ENCODE measurements around the gene UBE2F. TPM values are rescaled to one million over a fixed set of nuclear protein-coding genes. Genes with fewer than 3 reads are reported as not detected.

UBE2F gene
- polyA plus RNA-seq, 2 of the 4 experiments (the other 2 are of a cell fraction): 49.7 to 81.1 TPM

GRCh38 chr2:238087211-238087610, 120.4 kb downstream of the UBE2F start:
- no peak for TF ChIP-seq JUN (IDR thresholded peaks at IDR 0.05)
- TF ChIP-seq NPAS2 (CRISPR knock-in tag; IDR thresholded peaks at IDR 0.05; ENCODE audit: borderline replicate concordance): no peak
- no peak for TF ChIP-seq ZNF302 (CRISPR knock-in tag; IDR thresholded peaks at IDR 0.05)
- no peak for TF ChIP-seq MAX (IDR thresholded peaks at IDR 0.05)
- H3K4me2 ChIP-seq: no peak overlapping the region
- ChIA-PET CTCF (interaction anchor here (1.2 kb wide), 1 partner anchor 23 kb away, joined by 5 read pairs; no protein-coding TSS in a partner anchor), POLR2A (no interaction called here)
- DNase-seq (ENCODE audit: low read depth in 1 of 2, low spot score in 1 of 2) (no peak), ATAC-seq (no peak), FAIRE-seq (no peak)
- H3K27ac ChIP-seq: no peak overlapping the region
- WGBS (ENCODE audit: missing lambda C conversion rate): 93% methylated on average over 2 of the region's 2 CpGs
- no peaks in the 10 kb centered on the region for H3K9me3 ChIP-seq
- no peak overlapping the region for H3K4me3 ChIP-seq
- no peaks in the 10 kb centered on the region for H3K4me1 ChIP-seq

- ChIA-PET CTCF (no interaction called here), POLR2A (no interaction called here)
- no peak overlapping the region for H3K4me3 ChIP-seq
- no peak for ATAC-seq
- no peak overlapping the region for H3K4me2 ChIP-seq
- H3K27ac ChIP-seq: no peak overlapping the region
- TF ChIP-seq MAFK (IDR thresholded peaks at IDR 0.05; ENCODE audit: partially characterized antibody): no peak
- H3K9me3 ChIP-seq: no peaks in the 10 kb centered on the region
- no peaks in the 10 kb centered on the region for H3K4me1 ChIP-seq
- 94% methylated on average over 4 of the region's 4 CpGs for WGBS (ENCODE audit: missing lambda C conversion rate)
- FAIRE-seq: no peak
- DNase-seq (ENCODE audit: low read depth in 1 of 2, low spot score in 1 of 2): no peak
Observed at GRCh38 chr2:238090887-238091286, 124.1 kb downstream of the UBE2F start.

GRCh38 chr2:238091436-238092060, 124.7 kb downstream of the UBE2F start:
- POLR2A ChIA-PET: no interaction called here
- DNase-seq (ENCODE audit: low read depth in 1 of 2, low spot score in 1 of 2) (no peak), ATAC-seq (no peak; a peak in 1 of 6 replicates), FAIRE-seq (no peak)
- Histone ChIP-seq H3K9me3 (no peaks in the 10 kb centered on the region), H3K4me2 (no peak overlapping the region), H3K27ac (no peak overlapping the region), H3K4me1 (no peaks in the 10 kb centered on the region), H3K4me3 (no peak overlapping the region)
- WGBS (ENCODE audit: missing lambda C conversion rate): 95% methylated on average over 16 of the region's 16 CpGs
- CTCF ChIA-PET: no interaction called here
- TF ChIP-seq BHLHE40 (IDR thresholded peaks at IDR 0.05; ENCODE audit: low read depth, low read length): no peak

Small RNA genes within 50 kb of the gene (small RNA-seq; reads per million reads assigned to genes)
- gene RNU6-1333P: 0 reads per million in 6 experiments

Other genes with a start within 250 kb of the UBE2F start
- 0.54 and 0.87 TPM in 2 replicates for gene RBM44, start 168.2 kb upstream of the UBE2F start, polyA plus RNA-seq (2011; rRNA removed)
- 0.14 to 0.30 TPM (median 0.21 TPM) in 3 replicates for gene RBM44, start 168.2 kb upstream of the UBE2F start, polyA plus RNA-seq (2017; fragmentation: RNase III; extraction: RNeasy Plus Mini Kit Qiagen cat#74134 plus additional on column Dnase treatment)
- not detected in 2 replicates for gene RAMP1, start 107.4 kb upstream of the UBE2F start, polyA plus RNA-seq (2011; rRNA removed)
- gene RAMP1, start 107.4 kb upstream of the UBE2F start, polyA plus RNA-seq (2017; fragmentation: RNase III; extraction: RNeasy Plus Mini Kit Qiagen cat#74134 plus additional on column Dnase treatment): not detected in 3 replicates
- 19.0 and 19.3 TPM in 2 replicates for gene SCLY, start 94.0 kb downstream of the UBE2F start, polyA plus RNA-seq (2011; rRNA removed)
- gene SCLY, start 94.0 kb downstream of the UBE2F start, polyA plus RNA-seq (2017; fragmentation: RNase III; extraction: RNeasy Plus Mini Kit Qiagen cat#74134 plus additional on column Dnase treatment): 25.5 to 28.3 TPM (median 28.1 TPM) in 3 replicates
- 0.04 and 0.07 TPM in 2 replicates for gene ESPNL, start 133.3 kb downstream of the UBE2F start, polyA plus RNA-seq (2011; rRNA removed)
- gene ESPNL, start 133.3 kb downstream of the UBE2F start, polyA plus RNA-seq (2017; fragmentation: RNase III; extraction: RNeasy Plus Mini Kit Qiagen cat#74134 plus additional on column Dnase treatment): 0.15 to 0.22 TPM (median 0.17 TPM) in 3 replicates
- gene KLHL30, start 171.7 kb downstream of the UBE2F start, polyA plus RNA-seq (2011; rRNA removed): 0.04 TPM in 1 of 2 replicates, not detected in the other
- 0.03 to 0.04 TPM (median 0.03 TPM) in 3 replicates for gene KLHL30, start 171.7 kb downstream of the UBE2F start, polyA plus RNA-seq (2017; fragmentation: RNase III; extraction: RNeasy Plus Mini Kit Qiagen cat#74134 plus additional on column Dnase treatment)
- gene ERFE, start 192.0 kb downstream of the UBE2F start, polyA plus RNA-seq (2011; rRNA removed): 2.6 and 3.7 TPM in 2 replicates
- gene ERFE, start 192.0 kb downstream of the UBE2F start, polyA plus RNA-seq (2017; fragmentation: RNase III; extraction: RNeasy Plus Mini Kit Qiagen cat#74134 plus additional on column Dnase treatment): 2.0 to 3.6 TPM (median 2.6 TPM) in 3 replicates
- gene ILKAP, start 236.7 kb downstream of the UBE2F start, polyA plus RNA-seq (2011; rRNA removed): 27.7 and 41.4 TPM in 2 replicates
- 36.3 to 38.4 TPM (median 38.2 TPM) in 3 replicates for gene ILKAP, start 236.7 kb downstream of the UBE2F start, polyA plus RNA-seq (2017; fragmentation: RNase III; extraction: RNeasy Plus Mini Kit Qiagen cat#74134 plus additional on column Dnase treatment)

All from A549 (cell line).